NCI-H2196 (cell line): Measurements from ENCODE around the gene ABCD2.
"Not testable (repeated sequence)": the region's sequence is repeated elsewhere in the genome, so short reads cannot be mapped to it uniquely, and the experiment has no call there.

Experiments used
- DNase-seq: peaks from one replicate; lab custom pipeline; 2025; ENCODE audit not compliant: unreplicated experiment; lab: John Stamatoyannopoulos, UW

ABCD2 gene

DNA sequence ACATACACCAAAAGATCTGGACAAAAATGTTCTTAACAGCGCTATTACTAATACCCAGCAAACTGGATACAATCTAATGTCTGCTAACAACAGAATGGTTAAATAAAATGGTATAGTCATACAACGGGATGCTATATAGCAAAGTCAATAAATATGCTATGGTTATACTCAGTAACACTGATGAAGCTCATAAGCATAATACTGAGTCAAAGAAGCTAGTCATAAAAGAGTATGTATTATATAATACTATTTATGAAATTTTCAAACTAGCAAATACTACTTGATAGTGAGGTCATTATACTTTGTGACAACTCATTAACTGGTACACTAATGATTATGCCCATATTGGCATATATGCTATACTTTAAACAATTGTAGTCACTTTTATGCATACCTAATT is 7.4 kb downstream of the ABCD2 start:
- DNase-seq = no peak

DNA sequence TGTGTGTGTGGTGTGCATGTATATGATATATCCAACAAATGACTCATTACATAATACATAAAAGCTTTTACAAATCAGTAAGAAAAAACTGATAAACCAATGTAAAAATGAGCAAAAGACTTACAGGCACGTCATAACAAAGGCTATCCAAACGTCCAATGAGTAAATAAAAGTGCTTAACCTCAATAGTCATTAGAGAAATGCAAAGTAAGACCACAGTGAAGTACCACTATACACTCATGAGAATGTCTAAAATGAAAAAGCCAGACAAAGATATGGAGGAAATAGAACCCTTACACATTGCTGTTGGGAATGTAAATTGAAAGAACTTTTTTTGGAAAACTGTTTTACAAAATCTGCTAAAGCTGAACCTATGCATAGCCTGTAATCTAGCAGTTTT is 7.8 kb downstream of the ABCD2 start:
- no peak for DNase-seq

DNA sequence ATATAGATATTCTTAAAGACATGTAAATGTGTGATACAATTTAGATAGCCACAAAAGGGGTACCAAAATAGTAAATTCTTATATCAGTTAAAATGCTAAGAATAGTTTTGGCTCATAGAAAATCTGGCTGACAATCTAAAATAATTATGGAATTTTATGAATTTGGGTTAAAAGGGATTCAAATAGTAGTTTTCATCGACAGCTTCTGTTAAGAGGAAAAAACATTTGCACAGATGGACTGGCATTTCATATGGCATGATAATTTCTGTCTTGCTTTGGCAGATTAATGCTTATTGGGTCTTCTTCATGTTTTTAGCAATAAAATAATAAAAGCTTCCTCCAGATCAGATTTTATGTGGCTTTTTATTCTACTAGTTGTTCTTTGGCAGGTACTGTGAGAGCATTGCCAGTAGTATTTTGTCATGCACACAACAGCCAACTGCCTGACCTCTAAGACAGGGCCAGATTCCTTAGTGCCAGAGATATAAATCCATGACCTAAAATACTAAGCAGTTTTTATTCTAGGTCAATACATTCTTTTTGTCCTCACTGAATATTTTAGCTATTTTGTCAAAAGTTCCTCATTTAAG is 9.1 kb downstream of the ABCD2 start:
- no peak for DNase-seq

DNA sequence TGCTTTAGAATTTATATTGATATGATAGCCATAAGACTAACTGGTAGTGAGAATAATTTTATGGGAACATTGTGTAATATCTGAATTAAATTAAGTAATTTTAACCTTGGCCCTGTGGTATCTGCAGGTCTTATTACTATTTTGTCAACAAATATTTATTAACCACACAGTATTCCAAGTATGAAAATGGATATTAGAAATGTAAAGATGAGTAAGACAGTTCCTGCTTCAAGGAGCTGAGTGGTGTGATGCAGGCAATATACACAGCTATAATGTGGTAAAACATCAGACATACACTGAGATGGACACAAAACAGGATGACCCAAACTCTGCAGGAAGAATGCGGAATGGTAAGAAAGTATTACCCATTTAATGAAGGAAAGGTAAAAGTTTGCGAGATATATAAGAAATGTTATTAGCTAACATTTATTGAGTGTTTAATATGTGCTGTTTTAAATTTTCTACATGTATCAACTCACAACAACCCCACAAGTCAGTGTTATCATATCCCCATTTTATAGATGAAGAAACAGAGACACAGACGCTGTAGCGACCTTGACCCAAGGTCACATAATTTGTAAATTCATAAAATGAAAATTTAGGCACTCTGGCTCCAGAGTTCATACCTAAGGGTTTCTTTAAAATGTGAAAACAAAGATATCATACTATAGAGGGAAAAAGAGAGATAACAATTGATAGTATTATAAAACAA is 12.7 kb downstream of the ABCD2 start:
- DNase-seq = no peak

DNA sequence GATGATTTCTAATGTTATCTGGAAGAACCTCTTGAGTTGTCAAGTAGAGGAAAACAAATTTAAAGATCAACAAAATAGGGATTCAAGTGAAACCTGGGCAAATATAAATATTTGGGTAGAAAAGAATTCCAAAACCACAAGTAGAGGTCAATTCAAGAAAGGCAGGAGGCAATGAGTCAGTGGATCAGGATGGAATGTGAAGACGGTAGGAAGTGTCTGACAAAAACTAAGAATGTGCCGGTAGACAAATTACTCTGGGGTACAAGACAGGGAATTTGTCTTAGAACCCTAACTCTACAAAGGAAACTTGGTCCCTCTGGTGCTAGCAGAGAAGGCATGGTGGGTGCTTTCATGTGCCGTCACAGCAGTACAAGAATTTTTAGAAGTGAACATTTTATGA is 13.6 kb downstream of the ABCD2 start:
- no peak for DNase-seq

DNA sequence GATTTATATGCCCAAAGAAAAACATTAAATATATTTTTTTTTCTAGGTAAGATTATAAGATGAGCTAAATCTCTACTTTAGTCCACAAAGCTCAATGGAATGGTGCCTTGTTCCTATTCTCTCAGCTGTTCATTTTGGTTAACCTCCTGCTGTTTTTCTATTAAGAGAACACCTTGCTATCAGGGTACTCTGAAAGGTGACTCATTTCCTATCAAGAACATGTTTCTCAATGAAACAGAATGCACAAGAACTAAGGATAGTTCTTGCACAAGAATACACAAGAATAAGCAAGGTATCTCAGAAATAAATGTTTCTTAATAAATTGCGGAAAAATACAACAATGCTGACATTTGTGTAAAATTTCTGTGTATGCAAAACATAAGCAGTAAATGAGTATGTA is 14.1 kb downstream of the ABCD2 start:
- DNase-seq = no peak

DNA sequence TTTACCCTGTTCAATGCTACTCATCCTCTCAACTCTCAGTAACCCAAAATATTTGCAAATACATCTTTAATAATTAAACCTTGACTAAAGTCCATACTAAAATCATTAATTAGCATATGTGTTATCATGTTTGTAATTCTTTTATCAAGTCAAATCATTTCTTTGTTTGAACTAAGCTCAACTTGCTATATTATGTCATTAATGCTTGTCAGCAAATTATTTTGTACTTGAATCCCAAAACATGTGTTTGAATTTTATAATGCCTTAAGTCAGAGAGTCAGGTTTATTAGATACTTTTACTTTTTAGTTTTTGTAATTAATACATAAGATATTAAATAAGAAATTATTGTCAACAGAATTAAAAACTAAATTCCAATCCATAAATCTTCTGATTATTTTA is 16.5 kb downstream of the ABCD2 start:
- no peak for DNase-seq

DNA sequence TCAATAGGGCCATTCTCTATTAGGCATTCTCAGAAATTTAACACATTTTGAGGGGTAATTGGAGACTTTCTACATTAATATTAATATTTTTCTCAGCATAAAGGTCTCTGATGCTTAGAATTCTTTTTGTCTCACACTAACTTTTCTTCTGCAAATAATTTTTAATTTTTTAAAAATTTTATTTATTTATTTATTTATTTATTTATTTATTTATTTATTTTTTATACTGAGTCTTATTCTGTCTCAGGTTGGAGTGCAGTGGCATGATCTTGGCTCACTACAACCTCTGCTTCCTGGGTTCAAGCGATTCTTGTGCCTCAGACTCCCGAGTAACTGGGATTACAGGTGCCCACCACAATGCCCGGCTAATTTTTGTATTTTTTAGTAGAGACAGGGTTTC is 17.7 kb downstream of the ABCD2 start:
- not testable (repeated sequence) for DNase-seq

DNA sequence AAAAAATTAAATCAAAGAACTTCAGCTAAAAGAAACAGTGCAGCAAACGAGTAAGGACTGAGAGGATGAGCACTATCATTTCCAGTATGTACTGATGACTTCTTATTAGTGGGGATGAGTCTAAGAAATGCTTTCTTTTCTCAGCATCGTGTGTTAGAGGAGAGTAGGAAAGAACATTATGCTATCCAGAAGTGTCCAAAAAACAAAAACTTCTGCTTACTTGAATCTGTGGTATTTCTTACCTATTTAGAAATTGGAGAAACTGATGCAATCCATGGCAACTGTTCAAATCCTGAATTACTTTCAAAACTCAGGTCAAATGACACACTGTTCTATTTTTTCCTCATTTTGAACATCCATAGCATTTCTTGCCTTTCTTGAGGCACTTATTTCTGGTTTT is 23.7 kb downstream of the ABCD2 start:
- no peak for DNase-seq

DNA sequence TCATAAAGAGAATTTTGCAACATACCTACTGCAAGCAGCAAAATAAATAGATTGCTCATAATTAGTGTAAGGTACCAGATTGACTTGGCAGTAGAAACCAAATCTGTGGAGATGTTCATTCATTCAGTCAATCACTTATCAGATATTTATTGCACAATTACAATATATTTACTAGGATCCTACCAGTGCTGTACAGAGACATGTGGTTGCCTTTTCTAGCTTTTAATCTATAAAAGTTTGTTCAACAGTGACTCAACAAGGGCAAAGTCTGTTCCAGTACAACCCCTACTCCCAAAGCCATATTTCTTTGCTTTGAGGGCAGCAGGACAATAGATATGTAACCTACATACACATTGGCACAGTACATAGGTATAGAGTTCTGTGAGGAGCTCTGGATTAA is 27.3 kb downstream of the ABCD2 start:
- no peak for DNase-seq

DNA sequence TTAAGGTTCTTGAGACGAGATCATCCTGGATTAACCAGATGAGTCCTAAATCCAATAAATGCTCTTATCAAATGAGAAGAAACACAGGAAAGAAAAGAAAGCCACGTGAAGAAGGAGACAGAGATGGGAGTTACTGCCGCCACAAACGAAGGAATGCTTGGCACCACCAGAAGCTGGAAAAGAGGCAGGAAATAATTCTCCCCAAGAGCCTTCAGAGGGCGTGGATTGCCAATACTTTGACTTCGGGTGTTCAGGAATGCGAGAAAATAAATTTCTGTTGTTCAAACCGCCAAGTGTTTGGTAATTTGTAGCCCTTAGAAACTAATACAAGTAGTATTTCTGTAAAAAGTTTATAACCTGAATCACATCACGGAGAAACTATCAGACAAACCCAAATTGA is 31.3 kb downstream of the ABCD2 start:
- DNase-seq = no peak

DNA sequence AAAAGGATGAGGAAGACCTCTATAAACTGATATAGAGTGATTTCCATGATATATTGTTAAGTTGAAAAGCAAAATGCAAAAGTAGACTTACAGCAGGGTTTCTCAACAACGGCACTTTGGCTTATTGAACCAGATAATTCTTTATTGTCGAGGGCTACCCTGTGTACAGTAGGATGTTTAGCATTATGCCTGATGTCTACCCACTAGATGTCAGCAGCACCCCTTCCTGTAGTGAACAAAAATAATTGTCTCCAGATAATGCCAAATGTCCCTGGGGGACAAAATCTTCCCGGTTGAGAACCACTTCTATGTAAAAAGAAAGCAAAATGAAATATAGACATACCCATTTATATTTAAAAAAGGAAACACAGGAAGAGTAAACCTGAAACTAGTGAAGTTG is 32.4 kb downstream of the ABCD2 start:
- no peak for DNase-seq

DNA sequence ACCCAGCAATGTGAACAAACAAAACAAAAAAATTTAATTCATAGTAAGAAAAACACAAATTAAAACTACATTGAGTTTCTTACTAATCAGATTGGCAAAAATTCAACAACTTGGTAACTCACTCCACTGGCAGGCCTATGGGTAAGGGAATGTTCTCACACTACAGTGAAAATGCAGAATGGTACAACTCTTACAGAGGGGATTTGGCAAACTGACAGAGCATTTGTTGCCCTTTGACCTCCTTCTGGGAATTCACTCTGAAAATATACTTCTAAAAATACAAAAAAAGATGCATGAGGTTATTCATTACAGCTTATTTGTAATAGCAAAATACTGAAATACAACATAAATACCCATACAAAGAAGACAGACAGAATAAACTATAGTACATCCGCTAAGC is 32.8 kb downstream of the ABCD2 start:
- no peak for DNase-seq

DNA sequence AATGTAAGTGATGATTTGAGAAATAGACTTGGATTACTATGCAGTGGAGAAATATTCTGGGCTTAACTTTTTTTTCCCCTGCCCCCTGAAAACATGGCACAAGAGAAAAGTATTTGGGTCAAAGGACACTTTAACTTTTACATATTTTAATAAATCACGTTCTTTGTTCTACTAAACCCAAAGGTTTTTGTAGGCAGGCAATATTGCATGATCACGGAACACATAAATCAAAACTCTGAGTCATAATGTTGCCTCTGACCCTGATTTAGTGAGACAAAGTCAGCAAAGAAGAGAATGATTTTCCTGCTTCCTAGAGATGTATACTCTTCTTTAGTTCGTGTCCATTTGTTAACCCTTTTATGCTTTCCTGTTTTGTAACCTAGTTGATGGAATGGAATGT is 38.0 kb downstream of the ABCD2 start:
- no peak for DNase-seq

DNA sequence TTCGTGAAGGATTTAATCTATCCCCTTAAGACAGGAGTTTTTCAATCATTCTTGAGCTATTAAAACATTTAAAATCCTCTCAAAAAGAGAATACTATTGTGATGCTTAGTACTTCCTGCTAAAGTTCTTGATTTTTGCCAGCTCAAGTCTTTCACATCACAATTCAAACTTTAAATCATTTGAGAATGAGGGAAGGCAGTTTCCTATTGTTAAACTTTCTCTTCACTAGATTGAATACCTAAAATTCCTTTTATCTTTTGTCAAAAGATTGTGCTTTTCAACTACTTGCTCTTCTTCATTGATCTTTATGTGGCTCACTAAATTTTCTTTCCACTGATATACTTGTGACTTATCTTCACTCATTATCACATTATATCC is 44.1 kb downstream of the ABCD2 start:
- no peak for DNase-seq

DNA sequence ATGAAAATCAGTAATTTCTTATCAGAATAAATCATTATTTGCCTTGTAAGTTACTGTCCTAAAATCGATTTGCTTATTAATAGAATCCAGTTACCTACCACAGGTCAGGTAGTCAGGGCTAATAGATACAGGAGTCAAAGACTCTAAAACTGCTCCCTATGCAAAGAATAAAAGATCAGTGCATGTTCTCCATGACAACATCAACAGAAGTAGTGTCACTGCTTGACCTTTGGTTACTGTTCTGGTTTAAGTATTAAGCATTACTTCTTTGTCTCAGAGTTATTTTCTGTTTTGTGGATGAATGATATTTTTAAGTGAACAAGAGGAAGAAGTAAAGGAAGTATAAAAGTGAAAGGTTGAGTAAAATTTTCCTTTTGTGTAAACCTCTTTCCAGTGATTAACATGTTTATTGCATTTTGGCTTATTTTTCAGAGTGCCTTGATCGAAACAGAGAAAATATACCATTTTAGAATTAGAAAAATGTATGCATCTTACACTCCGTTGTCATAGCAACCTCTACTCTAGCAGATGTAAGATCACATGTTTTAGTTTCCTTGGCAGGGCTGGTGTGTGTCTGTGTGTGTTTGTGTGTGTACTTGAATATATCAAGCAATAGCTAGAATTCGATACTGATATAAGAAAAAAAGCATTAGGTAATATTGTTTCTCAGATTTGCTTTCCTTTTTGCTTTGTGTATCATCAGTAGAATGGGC is 44.7 kb downstream of the ABCD2 start:
- DNase-seq = no peak

DNA sequence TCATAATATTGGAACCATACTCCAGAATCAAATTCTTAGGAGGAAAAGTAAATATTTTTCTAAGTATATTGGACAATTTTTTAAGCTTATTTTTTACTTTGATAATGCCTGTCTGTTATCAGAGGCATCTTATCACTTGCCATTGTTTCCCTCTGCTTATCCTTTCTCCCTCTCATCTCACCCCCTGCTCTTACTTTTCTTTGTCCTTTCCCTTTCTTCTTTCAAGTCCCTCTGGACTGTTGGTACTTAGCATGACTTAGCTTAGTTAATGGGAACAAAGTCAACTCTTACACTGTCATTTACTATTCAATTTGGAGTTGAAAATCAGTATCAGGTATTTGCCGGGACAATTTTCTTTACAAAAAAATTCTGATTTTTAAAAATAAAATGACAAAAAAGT is 45.2 kb downstream of the ABCD2 start:
- DNase-seq = no peak

DNA sequence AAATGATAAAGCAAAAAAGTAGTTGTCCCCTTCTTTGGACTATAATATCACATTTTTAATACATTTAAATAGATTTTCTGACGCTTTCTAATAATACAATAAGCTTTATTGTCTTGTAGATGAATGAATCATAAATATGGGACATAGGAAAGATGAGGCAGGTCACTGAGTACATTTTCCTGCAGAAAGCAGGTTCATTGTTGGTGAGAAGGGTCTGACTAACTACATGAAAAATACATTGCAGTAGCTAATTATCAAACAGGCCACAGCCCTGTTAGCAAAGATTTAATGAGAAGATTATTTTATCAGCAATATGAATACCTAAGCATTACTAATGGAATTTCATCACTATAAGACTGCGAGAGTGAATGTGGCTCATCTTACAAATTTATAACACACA is 45.6 kb downstream of the ABCD2 start:
- DNase-seq = no peak

DNA sequence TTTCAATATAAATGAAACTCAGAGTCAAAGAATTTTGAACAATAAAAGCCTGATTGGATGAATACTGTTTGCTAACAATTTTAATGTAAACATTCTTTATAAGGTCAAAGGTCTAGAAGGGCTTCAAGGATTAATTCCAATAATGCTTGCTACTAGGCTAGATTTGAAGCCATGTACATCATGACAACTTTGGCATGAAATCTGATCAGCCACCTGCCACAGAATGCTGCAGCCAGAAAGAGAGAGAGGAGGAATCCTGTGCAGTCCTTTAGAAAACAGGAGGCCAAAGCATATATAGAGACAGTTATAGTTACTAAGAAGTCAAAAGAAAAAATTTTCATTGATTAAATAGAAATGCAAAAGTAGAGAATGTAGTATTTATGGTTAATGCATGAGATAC is 47.1 kb downstream of the ABCD2 start:
- no peak for DNase-seq

DNA sequence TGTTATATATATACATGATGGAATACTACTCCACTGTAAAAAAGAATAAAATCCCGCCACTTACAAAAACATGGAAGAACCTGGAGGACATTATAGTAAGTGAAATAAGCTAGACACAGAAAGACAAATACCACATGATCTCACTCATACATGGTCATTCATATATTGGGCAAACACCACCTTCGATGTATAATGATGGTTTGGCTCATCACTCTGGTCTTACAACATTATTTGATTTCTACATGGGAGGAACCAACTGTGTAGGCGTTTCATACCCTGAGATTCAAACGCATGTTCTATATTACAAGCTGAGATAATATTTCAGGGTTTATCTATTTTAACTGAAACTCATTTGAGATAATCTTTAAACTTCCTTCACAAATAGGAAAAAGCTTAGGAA is 48.3 kb downstream of the ABCD2 start:
- no peak for DNase-seq

DNA sequence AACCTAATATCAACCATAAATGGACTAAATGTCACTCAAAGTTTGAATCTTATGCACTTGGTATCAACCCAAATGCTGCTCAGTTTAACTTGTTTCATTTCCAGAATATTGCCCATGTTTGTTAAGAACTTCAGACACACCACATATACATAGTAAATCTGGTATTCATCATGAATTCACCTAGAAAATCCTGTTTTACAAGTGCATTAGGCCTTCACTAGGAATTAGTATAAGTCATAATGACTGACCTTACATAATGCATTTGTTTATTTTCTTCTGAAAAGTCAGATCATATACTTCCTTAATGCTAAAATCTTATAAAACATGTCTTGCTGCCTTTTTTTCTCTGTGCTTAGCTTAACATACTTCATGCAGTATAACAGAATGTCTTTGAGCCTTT is 66.1 kb downstream of the ABCD2 start:
- DNase-seq = no peak

DNA sequence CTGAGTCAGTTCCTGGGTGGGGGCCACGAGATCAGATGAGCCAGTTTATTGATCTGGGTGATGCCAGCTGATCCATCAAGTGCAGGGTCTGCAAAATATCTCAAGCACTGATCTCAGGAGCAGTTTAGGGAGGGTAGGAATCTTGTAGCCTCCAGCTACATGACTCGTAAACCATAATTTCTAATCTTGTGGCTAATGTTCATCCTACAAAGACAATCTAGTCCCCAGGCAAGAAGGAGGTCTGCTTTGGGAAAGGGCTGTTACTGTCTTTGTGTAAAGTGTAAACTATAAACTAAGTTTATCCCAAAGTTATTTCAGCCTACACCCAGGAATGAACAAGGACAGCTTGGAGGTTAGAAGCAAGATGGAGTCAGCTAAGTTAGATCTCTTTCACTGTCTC is 75.4 kb downstream of the ABCD2 start:
- not testable (repeated sequence) for DNase-seq

DNA sequence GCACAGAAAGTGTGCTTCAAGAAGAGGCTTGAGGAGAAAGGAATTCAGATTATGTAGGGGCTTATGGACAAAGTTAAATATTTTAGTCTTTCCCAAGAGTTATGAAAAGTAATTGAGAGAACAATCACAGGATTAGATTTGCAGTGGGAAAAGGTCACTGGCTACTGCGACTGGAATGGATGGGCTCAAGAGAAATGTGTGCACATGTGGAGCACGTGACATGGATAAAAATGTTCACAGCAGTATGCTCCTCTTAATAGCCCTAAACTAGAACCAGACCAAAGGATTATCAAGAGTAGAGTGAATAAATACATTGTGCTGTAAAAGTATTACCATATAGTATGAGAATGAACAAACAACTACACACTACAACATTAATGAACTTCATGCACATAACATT is 78.1 kb downstream of the ABCD2 start:
- no peak for DNase-seq
